ENCODE data around the gene ZSCAN5A. TPM values are rescaled to one million over a fixed set of nuclear protein-coding genes. Genes with fewer than 3 reads are reported as not detected.

ZSCAN5A gene
- total RNA-seq, 1 donor = 4.3 TPM

- no peaks in the 10 kb centered on the region for H3K9me3 ChIP-seq (ENCODE audit: low read depth, low read length)
- no peaks in the 10 kb centered on the region for H3K27me3 ChIP-seq (ENCODE audit: insufficient read depth, low read length)
- no peak overlapping the region for H3K4me3 ChIP-seq (ENCODE audit: insufficient read depth, low read length)
- H3K4me2 ChIP-seq (ENCODE audit: insufficient read depth, low read length) = no peak overlapping the region
- no peak overlapping the region for H2AFZ ChIP-seq (ENCODE audit: low read length)
- TF ChIP-seq CTCF (IDR thresholded peaks at IDR 0.05; ENCODE audit: extremely low read depth, low read depth, low read length) = no peak
- peaks cover 3% of the 10 kb centered on the region for H4K20me1 ChIP-seq (ENCODE audit: insufficient read depth, low read length)
- no peak for DNase-seq (ENCODE audit: insufficient read length, low spot score, missing footprints)
- peaks cover 3% of the 10 kb centered on the region for H3K36me3 ChIP-seq (ENCODE audit: insufficient read depth, low read length)
- H3K79me2 ChIP-seq (ENCODE audit: insufficient read depth, low read length) = no peaks in the 10 kb centered on the region
- H3K27ac ChIP-seq (ENCODE audit: low read depth, low read length) = no peak overlapping the region
- no peaks in the 10 kb centered on the region for H3K4me1 ChIP-seq (ENCODE audit: insufficient read depth, low read length)
Observed at GRCh38 chr19:56304243-56304642, 10.4 kb downstream of the ZSCAN5A start.

DNA sequence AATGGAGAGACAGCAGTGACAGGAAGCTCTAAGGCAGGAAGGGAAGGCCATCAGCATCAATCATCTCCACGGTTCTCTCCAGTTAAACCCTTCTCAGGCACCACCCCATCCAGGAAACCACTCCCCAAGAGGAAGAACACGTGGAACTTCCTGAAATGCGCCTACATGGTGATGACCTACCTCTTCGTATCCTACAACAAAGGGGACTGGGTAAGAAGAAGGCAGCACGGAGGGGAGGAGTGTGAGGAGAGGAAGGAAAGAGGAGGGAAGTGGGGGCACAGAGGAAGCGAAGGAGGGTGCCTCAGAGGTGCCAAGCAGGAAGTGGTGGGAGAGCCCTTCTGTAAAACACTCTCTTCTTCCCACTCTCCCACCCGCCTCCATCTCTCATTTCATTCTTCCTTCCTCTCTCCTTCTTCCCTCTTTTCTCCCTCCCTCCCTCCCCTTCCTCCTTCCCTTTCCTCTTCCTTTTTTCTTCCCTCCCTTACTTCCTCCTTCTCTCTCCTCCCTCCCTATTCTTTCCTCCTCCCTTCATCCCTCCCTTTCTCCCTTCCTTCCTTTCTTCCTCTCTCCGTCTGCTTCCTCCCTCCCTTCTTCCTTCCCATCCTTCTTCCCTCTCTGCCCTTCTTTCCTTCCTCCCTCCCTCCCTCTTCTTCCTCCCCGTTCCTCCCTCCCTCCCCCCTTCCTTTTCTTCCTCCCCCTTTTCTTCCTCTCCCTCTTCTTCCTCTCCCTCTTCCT, 12.6 kb downstream of the ZSCAN5A start:
- Histone ChIP-seq H3K79me2 (ENCODE audit: insufficient read depth, low read length) (no peaks in the 10 kb centered on the region), H3K36me3 (ENCODE audit: insufficient read depth, low read length) (no peaks in the 10 kb centered on the region), H3K4me2 (ENCODE audit: insufficient read depth, low read length) (no peak overlapping the region), H3K27ac (ENCODE audit: low read depth, low read length) (no peak overlapping the region), H3K4me1 (ENCODE audit: insufficient read depth, low read length) (no peaks in the 10 kb centered on the region), H3K9me3 (ENCODE audit: low read depth, low read length) (no peaks in the 10 kb centered on the region), H2AFZ (ENCODE audit: low read length) (no peak overlapping the region), H4K20me1 (ENCODE audit: insufficient read depth, low read length) (no peaks in the 10 kb centered on the region), H3K4me3 (ENCODE audit: insufficient read depth, low read length) (no peak overlapping the region), H3K27me3 (ENCODE audit: insufficient read depth, low read length) (no peaks in the 10 kb centered on the region)
- no peak for DNase-seq (ENCODE audit: insufficient read length, low spot score, missing footprints)
- TF ChIP-seq CTCF (IDR thresholded peaks at IDR 0.05; ENCODE audit: extremely low read depth, low read depth, low read length) = no peak

- Histone ChIP-seq H3K27ac (ENCODE audit: low read depth, low read length) (no peak overlapping the region), H3K4me2 (ENCODE audit: insufficient read depth, low read length) (no peak overlapping the region), H3K27me3 (ENCODE audit: insufficient read depth, low read length) (no peaks in the 10 kb centered on the region), H3K36me3 (ENCODE audit: insufficient read depth, low read length) (no peaks in the 10 kb centered on the region), H3K79me2 (ENCODE audit: insufficient read depth, low read length) (no peaks in the 10 kb centered on the region), H4K20me1 (ENCODE audit: insufficient read depth, low read length) (no peaks in the 10 kb centered on the region), H3K4me1 (ENCODE audit: insufficient read depth, low read length) (no peaks in the 10 kb centered on the region), H3K4me3 (ENCODE audit: insufficient read depth, low read length) (no peak overlapping the region), H3K9me3 (ENCODE audit: low read depth, low read length) (no peaks in the 10 kb centered on the region), H2AFZ (ENCODE audit: low read length) (no peak overlapping the region)
- no peak for DNase-seq (ENCODE audit: insufficient read length, low spot score, missing footprints)
- TF ChIP-seq CTCF (IDR thresholded peaks at IDR 0.05; ENCODE audit: extremely low read depth, low read depth, low read length) = no peak
Observed at GRCh38 chr19:56301155-56301554, 13.5 kb downstream of the ZSCAN5A start.

DNA sequence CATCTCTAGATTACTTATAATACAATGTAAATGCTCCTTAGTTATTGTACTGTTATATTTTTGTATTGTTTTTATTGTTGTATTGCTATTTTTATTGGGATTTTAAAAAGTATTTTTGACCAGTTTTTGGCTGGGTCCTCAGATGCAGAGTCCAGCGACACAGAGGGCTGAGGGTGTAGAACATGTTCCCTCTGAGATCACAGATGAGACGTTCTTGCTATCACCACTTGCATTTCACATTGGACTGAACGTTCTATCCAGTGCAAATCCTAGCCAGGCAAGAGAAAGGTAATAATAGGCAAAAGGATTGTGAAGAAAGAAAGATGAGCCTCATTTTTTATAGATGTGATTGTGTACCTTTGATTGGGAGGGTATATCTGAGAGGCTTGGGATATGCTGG, 15.0 kb downstream of the ZSCAN5A start:
- TF ChIP-seq CTCF (IDR thresholded peaks at IDR 0.05; ENCODE audit: extremely low read depth, low read depth, low read length) = no peak
- Histone ChIP-seq H3K4me1 (ENCODE audit: insufficient read depth, low read length) (no peaks in the 10 kb centered on the region), H3K4me2 (ENCODE audit: insufficient read depth, low read length) (no peak overlapping the region)

More for the DNA sequence above, 15.0 kb downstream of the ZSCAN5A start:
- Histone ChIP-seq H3K9me3 (ENCODE audit: low read depth, low read length) (no peaks in the 10 kb centered on the region), H3K27ac (ENCODE audit: low read depth, low read length) (no peak overlapping the region), H3K36me3 (ENCODE audit: insufficient read depth, low read length) (no peaks in the 10 kb centered on the region), H2AFZ (ENCODE audit: low read length) (no peak overlapping the region), H3K27me3 (ENCODE audit: insufficient read depth, low read length) (no peaks in the 10 kb centered on the region), H4K20me1 (ENCODE audit: insufficient read depth, low read length) (no peaks in the 10 kb centered on the region), H3K4me3 (ENCODE audit: insufficient read depth, low read length) (no peak overlapping the region), H3K79me2 (ENCODE audit: insufficient read depth, low read length) (no peaks in the 10 kb centered on the region)
- DNase-seq (ENCODE audit: insufficient read length, low spot score, missing footprints) = no peak

Measured in osteoblast (primary cell).